Subcutaneous abdominal adipose tissue (tissue), 5 donors: ENCODE measurements around the gene BGN.
A peak's percentile ranks its signal among the peaks of the same experiment; 100 is the strongest.

Experiments
- H3K27ac ChIP-seq: one replicate; pipeline ENCODE4 v1.7.0; 2013; ENCODE audit warnings: low read depth, mild to moderate bottlenecking, inconsistent platforms, low read length, moderate library complexity
- H3K27me3 ChIP-seq, 5 donors: one replicate each; pipeline ENCODE4 v1.7.0; 2013; ENCODE audit warnings: low read length in 5 of 5, inconsistent platforms in 1 of 5; ENCODE audit not compliant: control insufficient read depth in 5 of 5, insufficient read depth in 4 of 5
- H3K36me3 ChIP-seq, 5 donors: one replicate each; pipeline ENCODE4 v1.7.0; 2013; ENCODE audit warnings: low read length in 5 of 5; ENCODE audit not compliant: control insufficient read depth in 5 of 5, insufficient read depth in 5 of 5
- H3K4me1 ChIP-seq, 5 donors: one replicate each; pipeline ENCODE4 v1.7.0; 2013; ENCODE audit warnings: low read length in 5 of 5, mild to moderate bottlenecking in 3 of 5, moderate library complexity in 1 of 5; ENCODE audit not compliant: control insufficient read depth in 5 of 5, insufficient read depth in 5 of 5
- H3K4me3 ChIP-seq, 5 donors: one replicate each; pipeline ENCODE4 v1.7.0; 2013; ENCODE audit warnings: low read length in 5 of 5, low read depth in 1 of 5
- H3K9ac ChIP-seq, 5 donors: one replicate each; pipeline ENCODE4 v1.7.0; 2013; ENCODE audit warnings: low read length in 5 of 5, mild to moderate bottlenecking in 4 of 5, moderate library complexity in 3 of 5
- H3K9me3 ChIP-seq, 5 donors: one replicate each; pipeline ENCODE4 v1.7.0; 2013; ENCODE audit warnings: low read length in 5 of 5; ENCODE audit not compliant: control insufficient read depth in 5 of 5
- donor health status: healthy.
- donor health status: healthy.
- donor health status: healthy.
- donor health status: healthy.
- donor health status: healthy.

BGN gene

DNA sequence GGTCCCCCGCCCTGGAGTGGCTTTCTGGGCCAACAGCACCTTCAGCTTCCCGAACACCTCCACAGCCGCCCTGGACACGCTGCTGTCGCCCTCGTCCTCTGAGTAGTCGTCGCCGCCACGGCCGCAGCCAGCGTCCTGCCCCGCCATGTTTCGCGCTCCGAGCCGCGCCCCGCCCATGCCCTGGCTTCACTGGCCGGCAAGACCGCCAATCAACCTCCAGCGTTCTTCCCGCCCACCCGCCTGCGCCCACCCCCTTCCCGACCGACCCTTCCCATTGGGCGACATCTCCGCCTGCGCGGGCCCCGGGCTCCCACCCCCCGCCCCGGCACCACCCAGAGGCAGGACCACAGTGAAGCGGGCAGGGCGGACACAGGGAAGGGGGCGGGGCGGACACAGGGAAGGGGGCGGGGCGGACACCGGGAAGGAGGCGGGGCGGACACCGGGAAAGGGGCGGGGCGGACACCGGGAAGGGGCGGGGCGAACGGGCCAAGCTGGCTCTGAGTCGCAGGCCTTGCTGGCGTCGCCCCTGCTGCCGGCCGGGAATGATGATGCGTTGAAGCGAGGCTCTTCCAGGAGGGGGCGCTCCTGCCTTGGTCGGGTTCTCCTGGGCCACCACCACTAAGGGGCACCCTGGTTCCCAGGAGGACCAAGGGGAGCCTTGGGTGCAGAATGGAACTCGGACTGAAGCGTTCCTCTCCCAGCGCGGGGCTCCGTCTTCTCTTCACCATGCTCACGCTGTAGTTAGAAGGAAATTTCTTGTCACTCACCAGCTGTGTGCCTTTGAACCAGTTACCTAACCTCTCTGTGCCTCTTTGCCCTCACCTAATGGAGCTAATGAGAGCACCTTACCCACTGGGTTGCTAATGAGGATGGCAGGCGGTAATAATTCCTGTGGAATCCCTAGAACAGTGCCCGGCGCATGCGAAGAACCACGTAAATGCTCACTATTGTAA is 24.1 kb upstream of the BGN start, which contains the start of gene HAUS7:
Gene HAUS7 (minus strand): TSS at position 166 of the 953 bp plus-strand sequence. CDS start 19 bp downstream, at position 147.
- Histone ChIP-seq H3K4me3 (peak within 1 kb of the TSS; percentile 65 to 73 (median 70)), H3K27me3 (peaks cover 3 to 13% (median 6%) of the 10 kb centered on the region in 5 donors), H3K9ac (peak within 1 kb of the TSS in 4 of 5 donors; percentile 55 to 75 (median 68)), H3K27ac (no peak within 1 kb of the TSS), H3K4me1 (peaks cover 2 to 36% (median 29%) of the 10 kb centered on the region in 5 donors), H3K9me3 (no peaks in the 10 kb centered on the region), H3K36me3 (peaks cover 0 to 12% (median 3%) of the 10 kb centered on the region in 5 donors)

DNA sequence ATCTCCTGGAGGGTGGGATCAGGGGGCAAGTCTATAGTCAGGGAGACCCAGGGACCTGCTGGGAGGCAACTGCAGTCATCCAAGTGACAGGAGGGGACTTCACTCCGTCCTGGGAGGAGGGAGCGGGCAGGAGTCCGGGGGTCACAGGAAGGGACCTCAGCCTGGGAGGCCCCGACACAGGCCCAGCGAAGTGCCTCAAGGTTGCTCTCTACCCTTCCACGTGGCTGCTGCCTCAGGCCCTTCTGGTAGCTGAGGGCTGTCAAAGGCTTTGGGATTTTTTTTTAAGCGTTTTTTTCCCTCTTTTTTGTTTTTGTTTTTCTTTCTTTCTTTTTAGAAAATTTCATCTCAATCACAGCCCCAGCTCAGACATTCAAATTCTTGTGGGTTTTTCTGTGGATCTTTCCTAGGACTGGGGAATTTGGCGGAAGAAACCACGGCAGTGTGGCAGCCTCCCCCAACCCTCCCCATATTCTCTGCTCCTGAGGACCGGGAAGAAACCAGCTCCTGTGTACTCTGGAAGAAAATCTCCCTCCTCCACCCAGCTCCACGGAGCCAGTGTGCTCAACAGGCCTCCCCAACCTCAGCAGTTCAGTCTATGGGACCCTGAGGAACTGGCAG is 23.0 kb upstream of the BGN start:
- Histone ChIP-seq H3K4me1 (peaks cover 5 to 41% (median 33%) of the 10 kb centered on the region in 5 donors), H3K4me3 (no peak overlapping the region), H3K36me3 (peaks cover 0 to 11% (median 3%) of the 10 kb centered on the region in 5 donors), H3K9me3 (no peaks in the 10 kb centered on the region), H3K27ac (no peak overlapping the region), H3K27me3 (peaks cover 3 to 22% (median 11%) of the 10 kb centered on the region in 5 donors), H3K9ac (no peak overlapping the region)

DNA sequence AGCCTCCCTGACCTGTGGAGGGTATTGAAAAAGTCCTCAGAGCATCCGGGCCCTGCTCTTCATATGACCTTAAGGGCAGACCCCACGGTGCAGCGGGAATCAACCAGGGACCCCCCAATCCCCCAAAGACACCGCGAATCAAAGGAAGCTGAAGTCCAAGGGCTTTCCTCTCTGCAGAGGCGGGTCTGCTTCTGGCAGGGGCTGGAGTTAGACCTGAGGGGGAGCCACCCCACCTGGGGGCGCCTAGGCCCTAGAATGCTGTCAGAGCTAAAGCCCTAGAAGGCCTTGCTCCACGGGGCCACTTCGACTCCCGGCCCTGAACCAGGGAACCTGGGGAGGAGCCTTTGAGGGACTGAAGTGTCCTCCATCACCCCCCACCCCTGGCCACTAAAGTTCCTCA is 21.7 kb upstream of the BGN start:
- peaks cover 5 to 44% (median 42%) of the 10 kb centered on the region in 5 donors for H3K4me1 ChIP-seq
- H3K9ac ChIP-seq: no peak overlapping the region
- H3K27ac ChIP-seq: no peak overlapping the region
- H3K27me3 ChIP-seq: peaks cover 8 to 28% (median 23%) of the 10 kb centered on the region in 5 donors
- peaks cover 0 to 2% (median 0%) of the 10 kb centered on the region in 5 donors for H3K9me3 ChIP-seq
- H3K36me3 ChIP-seq: peaks cover 0 to 4% (median 0%) of the 10 kb centered on the region in 5 donors
- H3K4me3 ChIP-seq: no peak overlapping the region

DNA sequence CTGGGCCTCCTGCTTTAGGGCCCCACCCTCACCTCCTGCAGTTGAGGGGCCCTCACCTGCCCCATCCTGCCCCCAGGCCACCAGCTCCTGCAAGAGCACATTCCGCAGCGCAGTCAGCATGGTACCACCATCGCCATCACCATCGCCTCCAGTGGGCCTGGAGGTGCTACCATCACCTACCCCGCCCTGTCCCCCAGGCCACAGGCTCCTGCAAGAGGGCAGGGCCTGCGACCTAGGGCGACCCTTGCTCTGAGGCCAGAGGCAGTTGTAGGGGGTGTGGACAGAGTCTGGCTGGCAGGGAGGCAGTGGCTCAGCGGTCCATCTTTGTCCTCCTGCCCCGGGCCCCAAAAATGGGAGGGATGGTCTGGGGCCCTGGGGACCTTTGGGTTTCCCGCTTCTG is 20.5 kb upstream of the BGN start:
- Histone ChIP-seq H3K9me3 (peaks cover 0 to 2% (median 0%) of the 10 kb centered on the region in 5 donors), H3K9ac (no peak overlapping the region), H3K4me3 (no peak overlapping the region), H3K4me1 (peaks cover 5 to 39% (median 33%) of the 10 kb centered on the region in 5 donors), H3K36me3 (no peaks in the 10 kb centered on the region), H3K27ac (no peak overlapping the region), H3K27me3 (peaks cover 10 to 31% (median 28%) of the 10 kb centered on the region in 5 donors)

DNA sequence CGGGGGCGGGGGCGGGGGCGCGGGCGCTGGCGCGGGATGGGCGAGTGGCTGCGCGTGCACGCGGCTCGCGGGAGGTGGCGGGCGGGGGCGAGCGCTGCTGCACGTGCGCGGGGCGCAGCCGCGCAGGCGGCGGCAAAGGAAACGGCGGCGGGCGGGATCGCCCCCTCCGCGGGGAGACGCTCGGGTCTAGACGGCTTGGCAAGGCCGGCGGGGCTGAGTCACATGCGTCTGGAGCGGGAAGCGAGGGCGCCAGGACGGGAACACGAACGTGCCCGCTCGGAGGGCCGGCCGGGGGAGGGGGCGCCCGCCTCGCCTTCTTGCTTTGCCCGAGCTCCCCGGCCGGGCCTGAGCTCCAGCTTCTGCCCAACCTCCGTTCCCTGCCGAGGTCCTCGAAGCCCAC is 20.1 kb upstream of the BGN start:
- Histone ChIP-seq H3K9ac (no peak overlapping the region), H3K9me3 (peaks cover 0 to 2% (median 0%) of the 10 kb centered on the region in 5 donors), H3K36me3 (no peaks in the 10 kb centered on the region), H3K4me3 (peak overlapping the region in 3 of 5 donors; percentile 6 to 50 (median 40)), H3K27me3 (peaks cover 11 to 31% (median 26%) of the 10 kb centered on the region in 5 donors), H3K27ac (no peak overlapping the region), H3K4me1 (peaks cover 5 to 34% (median 28%) of the 10 kb centered on the region in 5 donors)

DNA sequence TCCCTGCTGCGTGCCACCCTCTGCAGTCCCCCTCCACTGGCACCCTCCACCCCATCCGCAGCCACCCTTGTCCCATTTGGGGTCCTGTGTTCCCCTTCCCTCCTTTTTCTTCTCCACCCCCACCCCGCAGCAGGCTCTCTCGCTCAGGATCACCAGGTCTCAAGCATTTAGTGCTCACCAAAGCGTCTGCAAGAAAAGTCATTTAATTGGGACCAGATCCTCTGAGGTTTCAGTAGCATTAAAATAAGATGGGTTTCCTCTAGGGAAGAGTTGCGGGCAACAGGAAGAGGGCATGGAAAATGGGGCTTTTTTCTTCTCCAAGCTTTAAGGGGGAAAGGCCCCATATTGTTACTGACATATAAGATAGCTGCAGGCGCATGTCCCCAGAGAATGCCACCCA is 19.5 kb upstream of the BGN start:
- no peaks in the 10 kb centered on the region for H3K36me3 ChIP-seq
- peak overlapping the region in 3 of 5 donors; percentile 6 to 50 (median 40) for H3K4me3 ChIP-seq
- H3K4me1 ChIP-seq: peaks cover 5 to 30% (median 24%) of the 10 kb centered on the region in 5 donors

DNA sequence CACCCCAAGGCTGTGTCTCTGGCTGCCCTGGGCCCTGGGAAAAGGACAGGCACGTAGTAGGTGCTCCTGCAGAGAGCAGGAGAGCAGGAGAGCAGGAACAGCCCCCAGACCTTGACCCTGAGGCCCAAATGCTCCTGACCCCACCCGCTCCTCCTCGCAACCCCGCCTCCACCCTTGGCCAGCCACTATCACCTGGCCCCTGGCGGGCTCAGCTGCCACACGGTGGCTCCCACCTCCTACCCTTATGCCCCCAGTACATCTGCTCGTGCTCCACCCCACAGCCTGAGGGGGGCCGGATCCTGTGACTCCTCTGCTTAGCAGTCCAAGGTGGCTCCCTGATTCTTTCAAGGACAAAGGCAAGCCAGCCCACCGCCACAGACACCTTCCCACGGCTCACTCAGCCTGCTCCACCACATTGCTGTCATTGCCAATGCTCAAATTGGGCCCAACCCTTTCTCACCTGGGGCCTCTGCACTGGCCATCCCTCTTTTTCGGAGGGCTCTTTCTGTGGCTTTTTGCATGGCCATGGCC is 19.0 kb upstream of the BGN start:
- no peak overlapping the region for H3K4me3 ChIP-seq
- H3K27ac ChIP-seq: no peak overlapping the region
- no peak overlapping the region for H3K9ac ChIP-seq
- peaks cover 16 to 38% (median 29%) of the 10 kb centered on the region in 5 donors for H3K27me3 ChIP-seq
- H3K9me3 ChIP-seq: peaks cover 0 to 2% (median 0%) of the 10 kb centered on the region in 5 donors
- H3K36me3 ChIP-seq: no peaks in the 10 kb centered on the region
- peaks cover 5 to 30% (median 24%) of the 10 kb centered on the region in 5 donors for H3K4me1 ChIP-seq

More for the DNA sequence above, 19.5 kb upstream of the BGN start:
- Histone ChIP-seq H3K9ac (no peak overlapping the region), H3K27ac (no peak overlapping the region), H3K9me3 (peaks cover 0 to 2% (median 0%) of the 10 kb centered on the region in 5 donors), H3K27me3 (peaks cover 16 to 33% (median 29%) of the 10 kb centered on the region in 5 donors)

DNA sequence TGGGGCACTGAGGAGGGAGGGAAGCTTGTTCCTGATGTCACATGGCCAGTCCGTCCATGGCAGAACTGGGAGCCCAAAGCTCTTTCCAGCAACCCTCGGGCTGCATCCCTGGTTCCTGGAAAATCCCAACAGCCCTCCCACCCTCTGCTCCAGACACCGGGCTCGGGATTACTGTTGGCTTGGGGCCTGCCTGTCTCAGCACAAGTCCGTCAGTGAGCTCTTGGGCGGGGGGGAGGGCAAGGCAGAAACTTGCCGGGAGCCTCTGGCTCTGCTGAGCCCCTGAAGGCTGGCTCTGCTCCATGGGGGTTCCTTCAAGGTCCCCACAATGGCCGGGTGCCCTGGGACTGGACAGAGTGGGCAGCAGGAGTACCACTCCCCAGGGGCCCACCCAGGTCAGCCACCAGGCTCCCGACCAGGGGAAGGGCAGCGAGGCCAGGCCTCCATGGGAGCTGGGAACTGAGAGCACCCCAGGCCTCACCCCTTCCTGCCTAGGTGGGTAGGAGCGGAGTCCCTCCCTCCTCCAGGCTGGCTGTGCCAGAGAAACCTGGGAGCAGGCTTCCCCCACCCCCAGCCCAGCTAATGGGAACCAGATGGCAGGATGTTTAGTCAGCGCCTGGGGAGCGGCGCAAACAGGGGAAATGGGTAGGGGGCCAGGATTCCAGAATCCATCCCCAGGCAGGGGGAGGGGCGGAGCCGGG is 18.0 kb upstream of the BGN start:
- peaks cover 16 to 45% (median 29%) of the 10 kb centered on the region in 5 donors for H3K27me3 ChIP-seq
- peaks cover 0 to 2% (median 0%) of the 10 kb centered on the region in 5 donors for H3K9me3 ChIP-seq
- H3K4me1 ChIP-seq: peaks cover 5 to 27% (median 22%) of the 10 kb centered on the region in 5 donors

DNA sequence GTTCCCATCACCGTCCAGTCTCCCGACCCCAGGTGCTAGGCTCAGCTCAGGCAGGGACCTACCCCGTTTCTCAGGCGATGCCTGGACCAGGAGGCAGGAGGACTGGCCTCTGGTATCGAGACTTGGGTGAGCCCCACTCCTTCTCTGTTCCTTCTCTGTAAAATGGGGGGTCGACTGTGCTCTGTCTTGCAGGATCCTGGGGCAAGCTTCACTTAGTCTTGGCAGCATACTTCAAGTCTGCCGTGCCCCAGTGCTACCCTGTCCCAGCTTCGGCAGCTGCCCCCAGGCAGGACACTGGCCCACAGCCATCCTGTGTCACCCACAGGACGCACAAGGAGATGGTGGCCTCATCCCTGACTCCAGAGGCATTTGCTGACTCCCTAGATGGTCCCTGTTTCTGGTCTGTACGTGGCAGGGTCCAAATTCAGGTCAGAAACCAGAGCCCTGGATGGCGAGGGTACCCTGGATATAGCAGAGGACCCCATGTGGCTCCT is 17.4 kb upstream of the BGN start:
- H3K4me3 ChIP-seq: no peak overlapping the region
- no peak overlapping the region for H3K9ac ChIP-seq
- H3K27me3 ChIP-seq: peaks cover 16 to 47% (median 29%) of the 10 kb centered on the region in 5 donors
- H3K9me3 ChIP-seq: peaks cover 0 to 2% (median 0%) of the 10 kb centered on the region in 5 donors
- H3K27ac ChIP-seq: no peak overlapping the region
- H3K4me1 ChIP-seq: peaks cover 5 to 27% (median 22%) of the 10 kb centered on the region in 5 donors
- no peaks in the 10 kb centered on the region for H3K36me3 ChIP-seq

More for the DNA sequence above, 18.0 kb upstream of the BGN start:
- Histone ChIP-seq H3K9ac (peak overlapping the region in 1 of 5 donors; percentile 17), H3K36me3 (no peaks in the 10 kb centered on the region), H3K4me3 (no peak overlapping the region), H3K27ac (no peak overlapping the region)
